Omental fat pad (tissue), 4 donors: ENCODE data around the gene TOP2B. TPM values are rescaled to one million over a fixed set of nuclear protein-coding genes. Genes with fewer than 3 reads are reported as not detected.

Source experiments
- ATAC-seq: fragments of 150-250 bp; one replicate; pipeline ENCODE4 v1.9.1; 2016; ENCODE audit warnings: mild to moderate bottlenecking, moderate library complexity; ENCODE audit not compliant: low FRiP score
- DNase-seq: peaks from one replicate; pipeline ENCODE4 v3.0.0-alpha.2; 2019; ENCODE audit warnings: low spot score
- CTCF ChIP-seq, 3 donors: fragments of 450-650 bp; IDR thresholded peaks; one replicate each; pipeline ENCODE4 v1.5.1; 2016 to 2017; ENCODE audit warnings: antibody characterized with exemption in 3 of 3, mild to moderate bottlenecking in 3 of 3, moderate library complexity in 2 of 3
- total RNA-seq, 4 donors: library from RNA; depleted of rRNA; stranded (reverse); fragments of >200 nt; gene quantifications; one replicate each; pipeline ENCODE4 v1.1.0, GENCODE V29; 2016

TOP2B gene
- total RNA-seq, 4 donors from 2014 or later, result 63.0 to 98.0 (median 64.3) TPM

- DNase-seq, result no peak
- TF ChIP-seq CTCF (IDR thresholded peaks at IDR 0.05), result no peak
- no peak for ATAC-seq
Measured at GRCh38 chr3:25588441-25589103, 76.1 kb downstream of the TOP2B start.

- no peak for TF ChIP-seq CTCF (IDR thresholded peaks at IDR 0.05)
- ATAC-seq, result no peak
Measured at GRCh38 chr3:25587975-25588374, 76.7 kb downstream of the TOP2B start.

DNA sequence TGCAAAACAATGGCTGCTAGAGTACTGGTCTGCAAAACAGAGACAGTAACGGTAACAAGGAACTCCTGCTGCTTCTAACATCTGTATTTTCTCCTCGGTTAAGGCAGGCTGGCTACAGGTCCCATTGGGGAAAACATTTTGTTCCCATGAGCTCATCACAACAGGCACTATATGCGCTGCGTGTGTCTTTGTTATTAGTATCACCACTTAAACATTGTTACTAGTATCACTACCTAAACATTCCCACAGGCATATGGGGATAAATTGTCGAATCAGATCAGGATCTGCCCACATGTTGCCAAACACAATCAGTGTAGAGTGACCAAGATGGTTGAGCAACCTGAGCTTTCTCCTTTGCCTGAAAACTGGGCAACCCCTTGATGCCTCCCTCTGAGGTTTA, 77.2 kb downstream of the TOP2B start:
- no peak for ATAC-seq
- TF ChIP-seq CTCF (IDR thresholded peaks at IDR 0.05), result no peak
- no peak for DNase-seq

More at GRCh38 chr3:25587975-25588374, 76.7 kb downstream of the TOP2B start:
- no peak for DNase-seq

GRCh38 chr3:25587094-25587493, 77.6 kb downstream of the TOP2B start:
- no peak for DNase-seq
- TF ChIP-seq CTCF (IDR thresholded peaks at IDR 0.05), result no peak
- no peak for ATAC-seq

DNA sequence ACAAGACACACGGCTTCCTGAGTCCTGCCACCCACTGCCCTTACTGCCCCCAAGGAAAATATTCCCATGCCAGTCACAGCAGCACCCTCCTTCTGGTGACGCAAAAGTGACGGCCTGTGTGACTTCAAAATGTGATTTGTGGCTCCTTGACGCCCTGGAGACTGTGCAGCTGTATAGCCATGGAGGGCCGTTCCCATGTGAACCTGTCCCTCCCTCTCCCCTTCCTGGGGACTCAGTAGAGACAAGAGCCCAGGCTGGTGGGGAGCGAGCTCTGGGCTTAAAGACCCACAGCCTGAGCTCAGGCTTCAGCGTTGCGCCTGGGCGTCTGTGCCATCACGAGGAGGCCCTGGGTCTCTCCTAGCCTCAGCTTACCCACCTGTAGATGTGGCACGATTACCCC, 78.2 kb downstream of the TOP2B start:
- ATAC-seq (no peak), DNase-seq (no peak)
- no peak for TF ChIP-seq CTCF (IDR thresholded peaks at IDR 0.05)

GRCh38 chr3:25586167-25586505, 78.6 kb downstream of the TOP2B start:
- no peak for ATAC-seq

More at GRCh38 chr3:25586167-25586505, 78.6 kb downstream of the TOP2B start:
- TF ChIP-seq CTCF (IDR thresholded peaks at IDR 0.05), result no peak
- DNase-seq, result no peak
